ENCODE data around the gene CYFIP1. TPM values are rescaled to one million over a fixed set of nuclear protein-coding genes. Genes with fewer than 3 reads are reported as not detected.

Gene CYFIP1
- total and polyA plus RNA-seq, 2 of the 13 experiments (the other 11 are each of a cell fraction or from before 2014, with no cell fraction given) = 38.1 to 58.3 TPM

GRCh38 chr15:22838292-22839042 is 141.7 kb downstream of the CYFIP1 start, which contains the start of gene NIPA2 (continued):
- TF ChIP-seq CBX5 (CRISPR knock-in tag; IDR thresholded peaks at IDR 0.05; ENCODE audit: borderline replicate concordance) (no peak), ZNF576 (CRISPR knock-in tag; IDR thresholded peaks at IDR 0.05) (no peak), ZEB1 (IDR thresholded peaks at IDR 0.05; ENCODE audit: insufficient replicate concordance, low read depth) (no peak), ZMYM2 (CRISPR knock-in tag; IDR thresholded peaks at IDR 0.05) (no peak), HDAC2 (CRISPR knock-in tag; IDR thresholded peaks at IDR 0.05) (0 out of 2 replicates have a peak, but pooled peaks have one; percentile 31), MEIS2 (CRISPR knock-in tag; IDR thresholded peaks at IDR 0.05) (peak; percentile 52; the same call in 1 of the 2 replicates), EEA1 (CRISPR knock-in tag; IDR thresholded peaks at IDR 0.05; ENCODE audit: borderline replicate concordance) (no peak), AKAP8 (CRISPR knock-in tag; IDR thresholded peaks at IDR 0.05) (no peak), NRL (CRISPR knock-in tag; IDR thresholded peaks at IDR 0.05; ENCODE audit: borderline replicate concordance) (peak; percentile 47; the same call in 1 of the 2 replicates), POLR2G (IDR thresholded peaks at IDR 0.05; ENCODE audit: low read depth, low read length) (peak; percentile 90), REPIN1 (CRISPR knock-in tag; IDR thresholded peaks at IDR 0.05; ENCODE audit: borderline replicate concordance, low read depth) (no peak), SUZ12 (IDR thresholded peaks at IDR 0.05; ENCODE audit: low read depth, low read length) (no peak), CSRNP1 (CRISPR knock-in tag; IDR thresholded peaks at IDR 0.05) (no peak), KLF16 (CRISPR knock-in tag; IDR thresholded peaks at IDR 0.05) (peak in 1 of 2 experiments; percentile 70; a peak in 1 of 4 replicates), ATF1 (CRISPR knock-in tag; IDR thresholded peaks at IDR 0.05) (peak; percentile 93), NPAS2 (CRISPR knock-in tag; IDR thresholded peaks at IDR 0.05; ENCODE audit: borderline replicate concordance) (no peak), KMT2A (CRISPR knock-in tag; IDR thresholded peaks at IDR 0.05) (peak; percentile 94), MIER2 (CRISPR knock-in tag; IDR thresholded peaks at IDR 0.05) (no peak), HOMEZ (CRISPR knock-in tag; IDR thresholded peaks at IDR 0.05; ENCODE audit: low read depth) (peak; percentile 17; the same call in 1 of the 2 replicates), PBX2 (CRISPR knock-in tag; IDR thresholded peaks at IDR 0.05) (no peak), CENPX (CRISPR knock-in tag; IDR thresholded peaks at IDR 0.05) (no peak), TBX2 (CRISPR knock-in tag; IDR thresholded peaks at IDR 0.05; ENCODE audit: borderline replicate concordance) (peak; percentile 80), GABPA (IDR thresholded peaks at IDR 0.05; ENCODE audit: low read depth, low read length) (peak; percentile 65), GABPA (CRISPR knock-in tag; IDR thresholded peaks at IDR 0.05; ENCODE audit: low read depth) (peak; percentile 89), TCF12 (IDR thresholded peaks at IDR 0.05) (no peak), TCF12 (CRISPR knock-in tag; IDR thresholded peaks at IDR 0.05) (no peak), PAF1 (CRISPR knock-in tag; IDR thresholded peaks at IDR 0.05) (no peak), ZNF547 (CRISPR knock-in tag; IDR thresholded peaks at IDR 0.05) (no peak)
